GM06990 (cell line): ENCODE results near the gene PNPLA7.

ENCODE experiments used
- DNase-seq: peaks from one replicate; pipeline ENCODE4 v3.0.0-alpha.2; 2011; ENCODE audit not compliant: insufficient read length; ENCODE audit errors: extremely low read depth
- H3K27me3 ChIP-seq: replicated peaks from 2 replicates; pipeline ENCODE4 v1.6.0; 2011; ENCODE audit warnings: low read length; ENCODE audit not compliant: control insufficient read depth, insufficient read depth
- H3K36me3 ChIP-seq: 2 replicates; pipeline ENCODE4 v1.5.1; 2011; ENCODE audit warnings: low read length; ENCODE audit not compliant: control insufficient read depth, insufficient read depth
- H3K4me3 ChIP-seq: replicated peaks from 2 replicates; pipeline ENCODE4 v1.5.1; 2011; ENCODE audit warnings: low read depth, mild to moderate bottlenecking, control low read depth, low read length
- TF ChIP-seq, protein P1 (sequence below): IDR thresholded peaks from 2 replicates; pipeline ENCODE4 v1.5.1; 2011; ENCODE audit warnings: low read length, control low read depth, mild to moderate bottlenecking, inconsistent platforms; ENCODE audit not compliant: insufficient read depth, poor library complexity, severe bottlenecking

PNPLA7 gene

GRCh38 chr9:137421838-137422603 is 128.2 kb downstream of the PNPLA7 start:
- H3K4me3 ChIP-seq: peak overlapping the region; percentile 63
- no peak for DNase-seq
- H3K36me3 ChIP-seq: no peaks in the 10 kb centered on the region
- no peaks in the 10 kb centered on the region for H3K27me3 ChIP-seq
- TF ChIP-seq, protein P1, sequence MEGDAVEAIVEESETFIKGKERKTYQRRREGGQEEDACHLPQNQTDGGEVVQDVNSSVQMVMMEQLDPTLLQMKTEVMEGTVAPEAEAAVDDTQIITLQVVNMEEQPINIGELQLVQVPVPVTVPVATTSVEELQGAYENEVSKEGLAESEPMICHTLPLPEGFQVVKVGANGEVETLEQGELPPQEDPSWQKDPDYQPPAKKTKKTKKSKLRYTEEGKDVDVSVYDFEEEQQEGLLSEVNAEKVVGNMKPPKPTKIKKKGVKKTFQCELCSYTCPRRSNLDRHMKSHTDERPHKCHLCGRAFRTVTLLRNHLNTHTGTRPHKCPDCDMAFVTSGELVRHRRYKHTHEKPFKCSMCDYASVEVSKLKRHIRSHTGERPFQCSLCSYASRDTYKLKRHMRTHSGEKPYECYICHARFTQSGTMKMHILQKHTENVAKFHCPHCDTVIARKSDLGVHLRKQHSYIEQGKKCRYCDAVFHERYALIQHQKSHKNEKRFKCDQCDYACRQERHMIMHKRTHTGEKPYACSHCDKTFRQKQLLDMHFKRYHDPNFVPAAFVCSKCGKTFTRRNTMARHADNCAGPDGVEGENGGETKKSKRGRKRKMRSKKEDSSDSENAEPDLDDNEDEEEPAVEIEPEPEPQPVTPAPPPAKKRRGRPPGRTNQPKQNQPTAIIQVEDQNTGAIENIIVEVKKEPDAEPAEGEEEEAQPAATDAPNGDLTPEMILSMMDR: no peak

DNA sequence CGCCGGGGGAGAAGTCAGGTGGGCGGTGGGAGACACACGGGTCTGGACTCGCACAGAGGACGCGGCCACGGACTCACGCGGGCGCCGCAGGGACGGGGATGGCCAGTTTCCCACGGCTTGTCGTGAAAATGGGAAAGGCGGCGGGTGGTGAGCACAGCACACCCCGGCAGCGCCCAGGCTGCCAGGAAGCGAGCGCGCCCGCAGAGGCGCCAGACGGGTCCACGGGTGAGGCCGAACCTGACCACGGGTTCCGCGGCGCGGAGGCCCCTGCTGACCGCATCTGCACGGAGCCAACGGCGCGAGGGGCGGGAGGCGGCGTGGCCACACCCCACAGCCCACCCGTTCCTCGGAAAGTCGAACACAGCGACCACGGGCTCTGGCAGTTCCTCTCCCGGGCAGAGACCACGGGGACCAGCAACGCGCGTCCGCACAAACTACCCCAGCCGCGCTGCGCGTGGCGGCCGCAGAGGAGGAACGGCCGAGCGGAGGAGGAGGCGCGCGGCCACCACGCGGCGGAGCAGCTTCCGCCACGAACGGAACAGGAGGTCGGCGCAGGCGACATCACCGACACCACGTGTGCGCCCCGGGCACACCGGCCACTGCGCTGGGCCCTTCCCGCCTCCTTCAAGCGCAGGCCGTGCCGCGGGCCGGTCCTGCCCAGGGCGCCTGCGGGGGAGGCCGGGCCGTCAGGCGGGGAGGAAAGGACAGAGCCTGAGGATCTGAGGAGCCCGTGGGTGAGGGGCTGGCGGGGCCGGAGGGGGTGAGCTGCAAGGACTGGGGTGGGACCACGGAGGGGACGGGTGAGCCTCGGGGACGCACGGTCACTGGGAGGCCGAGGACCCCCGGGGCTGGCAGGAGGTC is 132.8 kb downstream of the PNPLA7 start:
- peak; percentile 68 for DNase-seq
- Histone ChIP-seq H3K36me3 (no peaks in the 10 kb centered on the region), H3K27me3 (no peaks in the 10 kb centered on the region), H3K4me3 (no peak overlapping the region)
- TF ChIP-seq, protein P1: no peak

DNA sequence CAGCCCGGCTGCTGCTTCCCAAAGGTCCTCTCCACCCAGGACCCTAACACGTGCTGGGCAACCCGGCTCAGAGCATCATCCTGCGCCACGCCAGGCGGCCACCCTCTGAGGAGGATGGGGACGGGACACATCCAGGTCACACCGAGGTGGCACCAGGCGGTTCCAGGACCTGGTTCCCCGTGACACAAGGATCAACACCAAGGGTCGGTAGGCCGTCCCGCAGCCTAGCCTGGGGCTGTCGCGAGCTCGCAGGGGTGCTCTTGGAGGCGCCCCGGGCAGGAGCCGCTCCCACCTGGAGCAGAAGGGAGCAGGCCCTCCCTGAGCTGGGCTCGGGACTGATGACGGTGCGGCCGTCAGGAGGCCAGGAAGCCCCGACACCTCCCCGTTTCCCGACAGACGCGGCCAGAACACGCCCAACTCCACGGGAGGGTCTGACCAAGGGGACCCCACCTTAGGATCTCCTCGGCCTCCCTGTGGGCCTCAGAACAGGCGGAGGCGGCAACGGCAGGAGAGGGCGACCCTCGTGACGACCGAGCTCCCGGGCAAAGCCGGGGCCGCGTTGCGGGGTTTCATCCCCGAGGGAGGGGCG is 133.5 kb downstream of the PNPLA7 start:
- no peak for DNase-seq
- no peaks in the 10 kb centered on the region for H3K27me3 ChIP-seq

GRCh38 chr9:137416006-137416562 is 134.1 kb downstream of the PNPLA7 start:
- TF ChIP-seq, protein P1: no peak
- H3K36me3 ChIP-seq: no peaks in the 10 kb centered on the region
- no peak for DNase-seq
- no peak overlapping the region for H3K4me3 ChIP-seq
- no peaks in the 10 kb centered on the region for H3K27me3 ChIP-seq

More for the DNA sequence above, 133.5 kb downstream of the PNPLA7 start:
- Histone ChIP-seq H3K4me3 (no peak overlapping the region), H3K36me3 (no peaks in the 10 kb centered on the region)
- TF ChIP-seq, protein P1: no peak

DNA sequence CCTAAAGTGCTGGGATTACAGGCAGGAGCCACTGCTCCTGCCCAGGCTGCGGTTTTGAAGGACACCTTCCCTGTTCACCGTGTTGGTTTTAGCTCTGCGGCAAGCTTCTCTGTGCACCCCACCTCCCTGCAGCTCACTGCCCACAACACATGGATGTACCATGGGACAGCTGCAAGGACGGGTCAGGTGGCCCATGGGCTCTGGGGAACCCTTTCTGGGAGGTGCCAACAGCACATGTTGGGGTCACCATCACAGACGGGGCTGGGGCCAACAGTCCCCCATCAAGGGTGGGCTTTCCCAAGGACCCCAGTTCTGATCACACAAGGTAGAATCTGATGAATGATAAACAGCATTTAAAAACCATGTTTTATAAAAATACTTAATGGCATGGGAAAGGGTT is 134.8 kb downstream of the PNPLA7 start:
- no peaks in the 10 kb centered on the region for H3K27me3 ChIP-seq
- no peak overlapping the region for H3K4me3 ChIP-seq
- DNase-seq: no peak
- H3K36me3 ChIP-seq: no peaks in the 10 kb centered on the region
- TF ChIP-seq, protein P1: no peak
